ENCODE measurements around the gene TUBB4B. TPM values are rescaled to one million over a fixed set of nuclear protein-coding genes. Genes with fewer than 3 reads are reported as not detected.
"Not testable (repeated sequence)": the region's sequence is repeated elsewhere in the genome, so short reads cannot be mapped to it uniquely, and the experiment has no call there.

TUBB4B gene
- polyA plus RNA-seq, 1 donor = 402 TPM

GRCh38 chr9:137254624-137255447, 13.7 kb downstream of the TUBB4B start, which contains the start of gene NELFB:
Gene NELFB (plus strand): TSS chr9:137255327.
- DNase-seq = peak; percentile 89 to 92
- Histone ChIP-seq H3K27ac (ENCODE audit: low read length) (peak within 1 kb of the TSS; percentile 85), H3K4me1 (ENCODE audit: control insufficient read depth, insufficient read depth, low read length) (peaks cover 35% of the 10 kb centered on the region), H3K4me3 (ENCODE audit: low read length) (peak within 1 kb of the TSS; percentile 95), H3K27me3 (ENCODE audit: control insufficient read depth, insufficient read depth, low read length) (no peaks in the 10 kb centered on the region), H3K36me3 (ENCODE audit: control insufficient read depth, insufficient read depth, low read length) (peaks cover 19% of the 10 kb centered on the region), H3K9me3 (ENCODE audit: control insufficient read depth, low read depth, low read length) (no peaks in the 10 kb centered on the region)
- WGBS (ENCODE audit: insufficient coverage, low lambda C conversion rate) = no CpG with 5 or more reads among the region's 105 CpGs

GRCh38 chr9:137255448-137256114, 14.5 kb downstream of the TUBB4B start:
- H3K27me3 ChIP-seq (ENCODE audit: control insufficient read depth, insufficient read depth, low read length) = no peaks in the 10 kb centered on the region
- no peak for DNase-seq
- peaks cover 19% of the 10 kb centered on the region for H3K36me3 ChIP-seq (ENCODE audit: control insufficient read depth, insufficient read depth, low read length)
- WGBS (ENCODE audit: insufficient coverage, low lambda C conversion rate) = no CpG with 5 or more reads among the region's 51 CpGs
- H3K4me1 ChIP-seq (ENCODE audit: control insufficient read depth, insufficient read depth, low read length) = peaks cover 35% of the 10 kb centered on the region
- H3K9me3 ChIP-seq (ENCODE audit: control insufficient read depth, low read depth, low read length) = no peaks in the 10 kb centered on the region
- peak overlapping the region; percentile 44 for H3K27ac ChIP-seq (ENCODE audit: low read length)
- H3K4me3 ChIP-seq (ENCODE audit: low read length) = peak overlapping the region; percentile 89

- Histone ChIP-seq H3K4me3 (ENCODE audit: low read length) (peak overlapping the region; percentile 89), H3K27ac (ENCODE audit: low read length) (no peak overlapping the region), H3K27me3 (ENCODE audit: control insufficient read depth, insufficient read depth, low read length) (no peaks in the 10 kb centered on the region), H3K36me3 (ENCODE audit: control insufficient read depth, insufficient read depth, low read length) (peaks cover 19% of the 10 kb centered on the region), H3K4me1 (ENCODE audit: control insufficient read depth, insufficient read depth, low read length) (peaks cover 35% of the 10 kb centered on the region), H3K9me3 (ENCODE audit: control insufficient read depth, low read depth, low read length) (no peaks in the 10 kb centered on the region)
- 100% methylated on average over 4 of the region's 15 CpGs for WGBS (ENCODE audit: insufficient coverage, low lambda C conversion rate)
- no peak for DNase-seq
These were observed 15.3 kb downstream of the TUBB4B start for GRCh38 chr9:137256362-137256761.

GRCh38 chr9:137256856-137257255, 15.8 kb downstream of the TUBB4B start:
- Histone ChIP-seq H3K27ac (ENCODE audit: low read length) (no peak overlapping the region), H3K27me3 (ENCODE audit: control insufficient read depth, insufficient read depth, low read length) (no peaks in the 10 kb centered on the region), H3K4me3 (ENCODE audit: low read length) (no peak overlapping the region), H3K9me3 (ENCODE audit: control insufficient read depth, low read depth, low read length) (peaks cover 2% of the 10 kb centered on the region), H3K4me1 (ENCODE audit: control insufficient read depth, insufficient read depth, low read length) (peaks cover 34% of the 10 kb centered on the region), H3K36me3 (ENCODE audit: control insufficient read depth, insufficient read depth, low read length) (peaks cover 23% of the 10 kb centered on the region)
- WGBS (ENCODE audit: insufficient coverage, low lambda C conversion rate) = no CpG with 5 or more reads among the region's 15 CpGs
- DNase-seq = no peak

GRCh38 chr9:137262173-137262908, 21.3 kb downstream of the TUBB4B start:
- H3K27me3 ChIP-seq (ENCODE audit: control insufficient read depth, insufficient read depth, low read length); H3K4me1 ChIP-seq (ENCODE audit: control insufficient read depth, insufficient read depth, low read length); DNase-seq; H3K27ac ChIP-seq (ENCODE audit: low read length); H3K4me3 ChIP-seq (ENCODE audit: low read length); H3K9me3 ChIP-seq (ENCODE audit: control insufficient read depth, low read depth, low read length): not testable (repeated sequence)
- 80% methylated on average over 1 of the region's 15 CpGs for WGBS (ENCODE audit: insufficient coverage, low lambda C conversion rate)
- peaks cover 52% of the 10 kb centered on the region for H3K36me3 ChIP-seq (ENCODE audit: control insufficient read depth, insufficient read depth, low read length)

- Histone ChIP-seq H3K4me3 (ENCODE audit: low read length) (no peak overlapping the region), H3K36me3 (ENCODE audit: control insufficient read depth, insufficient read depth, low read length) (peaks cover 53% of the 10 kb centered on the region), H3K4me1 (ENCODE audit: control insufficient read depth, insufficient read depth, low read length) (no peaks in the 10 kb centered on the region), H3K27me3 (ENCODE audit: control insufficient read depth, insufficient read depth, low read length) (no peaks in the 10 kb centered on the region), H3K9me3 (ENCODE audit: control insufficient read depth, low read depth, low read length) (peaks cover 5% of the 10 kb centered on the region), H3K27ac (ENCODE audit: low read length) (no peak overlapping the region)
- no peak for DNase-seq
- WGBS (ENCODE audit: insufficient coverage, low lambda C conversion rate) = no CpG with 5 or more reads among the region's 24 CpGs
These were observed 21.8 kb downstream of the TUBB4B start for GRCh38 chr9:137262909-137263285.

GRCh38 chr9:137263506-137263905, 22.4 kb downstream of the TUBB4B start:
- DNase-seq = no peak
- no peak overlapping the region for H3K4me3 ChIP-seq (ENCODE audit: low read length)
- no peaks in the 10 kb centered on the region for H3K27me3 ChIP-seq (ENCODE audit: control insufficient read depth, insufficient read depth, low read length)
- H3K36me3 ChIP-seq (ENCODE audit: control insufficient read depth, insufficient read depth, low read length) = peaks cover 53% of the 10 kb centered on the region
- WGBS (ENCODE audit: insufficient coverage, low lambda C conversion rate) = 93% methylated on average over 3 of the region's 10 CpGs
- H3K4me1 ChIP-seq (ENCODE audit: control insufficient read depth, insufficient read depth, low read length) = no peaks in the 10 kb centered on the region
- H3K9me3 ChIP-seq (ENCODE audit: control insufficient read depth, low read depth, low read length) = peaks cover 5% of the 10 kb centered on the region
- H3K27ac ChIP-seq (ENCODE audit: low read length) = no peak overlapping the region

- no peaks in the 10 kb centered on the region for H3K27me3 ChIP-seq (ENCODE audit: control insufficient read depth, insufficient read depth, low read length)
- H3K4me3 ChIP-seq (ENCODE audit: low read length) = no peak overlapping the region
- H3K4me1 ChIP-seq (ENCODE audit: control insufficient read depth, insufficient read depth, low read length) = no peaks in the 10 kb centered on the region
- H3K27ac ChIP-seq (ENCODE audit: low read length) = no peak overlapping the region
- H3K36me3 ChIP-seq (ENCODE audit: control insufficient read depth, insufficient read depth, low read length) = peaks cover 56% of the 10 kb centered on the region
- no CpG with 5 or more reads among the region's 22 CpGs for WGBS (ENCODE audit: insufficient coverage, low lambda C conversion rate)
- peaks cover 5% of the 10 kb centered on the region for H3K9me3 ChIP-seq (ENCODE audit: control insufficient read depth, low read depth, low read length)
- DNase-seq = no peak
These were observed 23.0 kb downstream of the TUBB4B start for GRCh38 chr9:137264067-137264466.

GRCh38 chr9:137265496-137266161, 24.5 kb downstream of the TUBB4B start:
- no peak overlapping the region for H3K27ac ChIP-seq (ENCODE audit: low read length)
- WGBS (ENCODE audit: insufficient coverage, low lambda C conversion rate) = no CpG with 5 or more reads among the region's 29 CpGs
- peaks cover 63% of the 10 kb centered on the region for H3K36me3 ChIP-seq (ENCODE audit: control insufficient read depth, insufficient read depth, low read length)
- no peak for DNase-seq
- H3K27me3 ChIP-seq (ENCODE audit: control insufficient read depth, insufficient read depth, low read length) = no peaks in the 10 kb centered on the region
- H3K4me3 ChIP-seq (ENCODE audit: low read length) = no peak overlapping the region
- no peaks in the 10 kb centered on the region for H3K4me1 ChIP-seq (ENCODE audit: control insufficient read depth, insufficient read depth, low read length)
- H3K9me3 ChIP-seq (ENCODE audit: control insufficient read depth, low read depth, low read length) = peaks cover 5% of the 10 kb centered on the region

GRCh38 chr9:137266162-137266527, 25.1 kb downstream of the TUBB4B start:
- Histone ChIP-seq H3K4me1 (ENCODE audit: control insufficient read depth, insufficient read depth, low read length) (no peaks in the 10 kb centered on the region), H3K4me3 (ENCODE audit: low read length) (no peak overlapping the region), H3K36me3 (ENCODE audit: control insufficient read depth, insufficient read depth, low read length) (peaks cover 68% of the 10 kb centered on the region), H3K9me3 (ENCODE audit: control insufficient read depth, low read depth, low read length) (peaks cover 7% of the 10 kb centered on the region), H3K27ac (ENCODE audit: low read length) (no peak overlapping the region), H3K27me3 (ENCODE audit: control insufficient read depth, insufficient read depth, low read length) (no peaks in the 10 kb centered on the region)
- WGBS (ENCODE audit: insufficient coverage, low lambda C conversion rate) = no CpG with 5 or more reads among the region's 15 CpGs
- DNase-seq = no peak
